Karpas-422 (cell line): ENCODE measurements around the gene BRD1. TPM values are rescaled to one million over a fixed set of nuclear protein-coding genes. Genes with fewer than 3 reads are reported as not detected.
"Not testable (repeated sequence)": the region's sequence is repeated elsewhere in the genome, so short reads cannot be mapped to it uniquely, and the experiment has no call there.

Experiments
- DNase-seq: peaks from one replicate; pipeline ENCODE4 v3.0.0-alpha.2; 2015
- H2AFZ ChIP-seq: fragments of 200-600 bp; sonication (generic); 2 replicates; pipeline ENCODE4 v1.6.1; 2014; ENCODE audit warnings: antibody characterized with exemption, low read length, mixed read lengths
- H3K27ac ChIP-seq: fragments of 200-600 bp; sonication (generic); 2 replicates; pipeline ENCODE4 v1.5.1; 2014; ENCODE audit warnings: mild to moderate bottlenecking, low read length, moderate library complexity
- H3K27me3 ChIP-seq: fragments of 200-600 bp; sonication (generic); 2 replicates; pipeline ENCODE4 v1.6.1; 2014; ENCODE audit warnings: low read length, mixed read lengths
- H3K36me3 ChIP-seq: fragments of 200-600 bp; sonication (generic); 2 replicates; pipeline ENCODE4 v1.6.1; 2014; ENCODE audit warnings: low read length, mixed read lengths; ENCODE audit not compliant: insufficient read depth
- H3K4me1 ChIP-seq: fragments of 200-600 bp; sonication (generic); 2 replicates; pipeline ENCODE4 v1.6.1; 2014; ENCODE audit warnings: mild to moderate bottlenecking, low read length, mixed read lengths
- H3K4me2 ChIP-seq: fragments of 200-600 bp; sonication (generic); 2 replicates; pipeline ENCODE4 v1.6.1; 2014; ENCODE audit warnings: low read length, low read depth, mild to moderate bottlenecking; ENCODE audit not compliant: poor library complexity, severe bottlenecking
- H3K4me3 ChIP-seq: fragments of 200-600 bp; sonication (generic); 2 replicates; pipeline ENCODE4 v1.5.1; 2014; ENCODE audit warnings: mild to moderate bottlenecking, antibody characterized with exemption, low read length, mixed read lengths
- H3K79me2 ChIP-seq: fragments of 200-600 bp; sonication (generic); 2 replicates; pipeline ENCODE4 v1.6.1; 2014; ENCODE audit warnings: mild to moderate bottlenecking, low read length, mixed read lengths
- H3K9ac ChIP-seq: fragments of 200-600 bp; sonication (generic); 2 replicates; pipeline ENCODE4 v1.6.0; 2014; ENCODE audit warnings: low read length
- H3K9me2 ChIP-seq: fragments of 200-600 bp; sonication (generic), shearing (Covaris generic); replicated peaks from 2 replicates; pipeline ENCODE4 v1.6.0; 2014; ENCODE audit warnings: mild to moderate bottlenecking, low read length, moderate library complexity; ENCODE audit not compliant: insufficient read depth
- H3K9me3 ChIP-seq: fragments of 300-700, 200-600 bp; sonication (generic); 2 replicates; pipeline ENCODE4 v1.6.1; 2014; ENCODE audit warnings: low read length, mixed read lengths
- H4K20me1 ChIP-seq: fragments of 200-600 bp; sonication (generic); 2 replicates; pipeline ENCODE4 v1.6.1; 2014; ENCODE audit warnings: mild to moderate bottlenecking, antibody characterized with exemption, low read length, low read depth; ENCODE audit not compliant: insufficient read depth
- total RNA-seq: library from RNA; depleted of rRNA; stranded (reverse); fragments of >200 nt; shearing (Covaris generic); gene quantifications from 2 replicates; pipeline ENCODE4 v1.2.3, GENCODE V29; 2014; ENCODE audit warnings: low replicate concordance

Gene BRD1
- total RNA-seq, 1 experiment from 2014 or later = 16.0 TPM

DNA sequence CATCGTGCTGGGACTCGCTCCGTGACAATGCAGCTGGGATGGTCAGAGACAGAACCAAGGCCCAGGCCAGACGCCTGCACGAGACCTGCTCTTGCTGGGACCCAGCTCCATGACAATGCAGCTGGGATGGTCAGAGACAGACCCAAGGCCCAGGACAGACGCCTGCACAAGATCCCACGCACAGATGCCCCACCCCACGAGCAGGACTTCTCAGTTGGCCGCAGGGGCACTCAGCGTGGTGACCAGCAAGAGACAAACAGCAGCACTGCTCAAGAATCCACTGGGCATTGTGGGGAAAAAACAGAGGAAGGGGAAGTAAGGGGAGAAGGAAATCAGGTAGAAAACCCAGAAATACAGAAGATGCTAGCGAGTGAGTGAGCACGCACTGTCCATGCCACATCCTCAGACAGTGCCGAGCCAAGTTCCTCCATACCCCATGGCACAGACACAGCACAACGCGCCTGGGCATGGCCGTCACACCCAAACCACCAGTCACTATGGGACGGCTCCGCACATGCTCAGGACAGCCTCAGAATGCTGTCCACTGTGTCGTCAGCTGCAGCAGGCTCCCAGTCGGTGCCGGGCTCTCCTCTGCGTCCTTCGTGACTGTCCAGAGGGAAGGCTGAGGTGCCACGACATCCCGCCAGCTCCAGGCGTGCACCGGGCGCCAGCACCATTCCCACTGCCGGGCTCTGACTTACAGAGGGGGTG is 44.5 kb downstream of the BRD1 start:
- H3K9me2 ChIP-seq = no peaks in the 10 kb centered on the region
- peaks cover 4% of the 10 kb centered on the region; the same call in 1 of the 2 replicates for H3K36me3 ChIP-seq
- H3K4me1 ChIP-seq = no peaks in the 10 kb centered on the region
- peaks cover 37% of the 10 kb centered on the region for H3K79me2 ChIP-seq
- H3K27me3 ChIP-seq = no peaks in the 10 kb centered on the region
- no peak overlapping the region for H3K4me3 ChIP-seq
- H3K4me2 ChIP-seq = no peak overlapping the region
- H3K27ac ChIP-seq = no peak overlapping the region
- DNase-seq = no peak
- H3K9me3 ChIP-seq = no peaks in the 10 kb centered on the region
- peaks cover 25% of the 10 kb centered on the region; the same call in 1 of the 2 replicates for H4K20me1 ChIP-seq
- H2AFZ ChIP-seq = no peak overlapping the region
- no peak overlapping the region for H3K9ac ChIP-seq

DNA sequence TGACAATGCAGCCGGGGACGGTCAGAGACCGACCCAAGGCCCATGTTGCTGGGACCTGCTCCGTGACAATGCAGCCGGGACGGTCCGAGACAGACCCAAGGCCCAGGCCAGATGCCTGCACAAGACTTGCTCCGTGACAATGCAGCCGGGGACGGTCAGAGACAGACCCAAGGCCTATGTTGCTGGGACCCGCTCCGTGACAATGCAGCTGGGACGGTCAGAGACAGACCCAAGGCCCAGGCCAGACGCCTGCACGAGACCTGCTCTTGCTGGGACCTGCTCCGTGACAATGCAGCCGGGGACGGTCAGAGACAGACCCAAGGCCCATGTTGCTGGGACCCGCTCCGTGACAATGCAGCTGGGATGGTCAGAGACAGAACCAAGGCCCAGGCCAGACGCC is 45.8 kb downstream of the BRD1 start:
- not testable (repeated sequence) for DNase-seq, H3K9me2 ChIP-seq, H3K27me3 ChIP-seq, H3K9me3 ChIP-seq, H3K4me1 ChIP-seq, H3K27ac ChIP-seq, H3K36me3 ChIP-seq, H3K4me3 ChIP-seq, H3K9ac ChIP-seq, H2AFZ ChIP-seq, H3K4me2 ChIP-seq
- H3K79me2 ChIP-seq = peaks cover 31% of the 10 kb centered on the region
- peaks cover 25% of the 10 kb centered on the region; the same call in 1 of the 2 replicates for H4K20me1 ChIP-seq

DNA sequence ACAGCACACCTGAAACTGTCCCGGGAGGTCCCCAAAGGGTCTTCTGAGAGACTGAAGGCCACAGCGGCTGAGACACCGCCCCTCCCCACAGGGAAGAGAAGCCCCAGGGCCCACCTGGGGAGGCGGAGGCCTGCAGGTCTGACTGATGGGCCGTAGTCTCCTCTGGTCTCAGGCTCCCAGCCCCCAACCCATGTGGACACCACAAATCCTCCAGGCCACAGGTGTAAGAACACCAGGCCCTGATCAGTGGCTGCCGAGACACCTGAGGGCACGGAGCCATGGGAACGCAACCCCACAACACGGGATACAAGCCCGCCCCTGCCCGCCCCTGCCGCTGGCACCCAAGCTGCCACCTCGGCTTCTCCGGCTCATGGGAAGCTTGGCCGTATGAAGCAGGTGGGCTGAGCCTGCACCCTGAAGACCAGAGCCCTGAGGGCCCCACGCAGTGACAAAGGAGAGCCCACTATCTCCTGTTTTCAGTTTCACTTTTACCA is 46.3 kb downstream of the BRD1 start:
- Histone ChIP-seq H3K79me2 (peaks cover 28% of the 10 kb centered on the region), H3K9me2 (no peaks in the 10 kb centered on the region), H3K4me1 (no peaks in the 10 kb centered on the region), H4K20me1 (peaks cover 24% of the 10 kb centered on the region; the same call in 1 of the 2 replicates), H3K9ac (no peak overlapping the region), H3K27me3 (no peaks in the 10 kb centered on the region), H2AFZ (no peak overlapping the region), H3K4me3 (no peak overlapping the region), H3K4me2 (no peak overlapping the region), H3K36me3 (peaks cover 2% of the 10 kb centered on the region; the same call in 1 of the 2 replicates), H3K27ac (no peak overlapping the region), H3K9me3 (no peaks in the 10 kb centered on the region)
- no peak for DNase-seq

DNA sequence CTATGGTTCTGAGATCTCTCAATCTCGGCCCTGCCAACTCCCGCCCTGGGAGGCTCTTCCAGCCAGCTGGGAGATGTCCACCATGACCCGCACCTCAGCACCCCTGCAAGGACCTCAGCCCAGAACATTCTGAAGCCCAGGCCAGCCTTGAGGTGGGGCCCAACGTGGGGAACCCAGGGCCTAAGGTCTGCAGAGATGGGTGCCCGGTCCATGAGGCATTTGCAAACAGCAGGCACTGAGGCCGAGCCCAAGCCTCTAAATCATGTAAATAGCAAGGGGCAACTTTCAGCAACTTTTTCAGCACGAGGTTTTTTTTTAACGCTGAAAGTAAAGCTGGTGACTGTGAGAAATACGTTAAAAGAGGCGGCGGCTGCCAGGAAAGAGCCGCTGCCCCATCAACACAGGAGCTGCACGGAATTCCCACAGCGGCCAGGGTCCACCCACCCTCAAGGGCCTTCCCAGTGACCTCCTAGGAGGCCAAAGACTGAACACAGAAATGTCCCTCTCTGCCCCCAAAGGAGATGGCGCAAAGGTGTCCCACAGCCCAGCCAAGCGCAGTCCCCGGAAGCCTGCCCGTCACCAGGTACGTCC is 46.9 kb downstream of the BRD1 start:
- H3K4me3 ChIP-seq = no peak overlapping the region
- peaks cover 24% of the 10 kb centered on the region for H3K79me2 ChIP-seq
- H2AFZ ChIP-seq = no peak overlapping the region
- H3K9me2 ChIP-seq = no peaks in the 10 kb centered on the region
- no peak overlapping the region for H3K9ac ChIP-seq
- H3K4me2 ChIP-seq = no peak overlapping the region
- H3K27me3 ChIP-seq = no peaks in the 10 kb centered on the region
- DNase-seq = no peak
- H3K36me3 ChIP-seq = peaks cover 2% of the 10 kb centered on the region; the same call in 1 of the 2 replicates
- H4K20me1 ChIP-seq = peaks cover 23% of the 10 kb centered on the region; the same call in 1 of the 2 replicates
- H3K27ac ChIP-seq = no peak overlapping the region
- no peaks in the 10 kb centered on the region for H3K4me1 ChIP-seq
- no peaks in the 10 kb centered on the region for H3K9me3 ChIP-seq

DNA sequence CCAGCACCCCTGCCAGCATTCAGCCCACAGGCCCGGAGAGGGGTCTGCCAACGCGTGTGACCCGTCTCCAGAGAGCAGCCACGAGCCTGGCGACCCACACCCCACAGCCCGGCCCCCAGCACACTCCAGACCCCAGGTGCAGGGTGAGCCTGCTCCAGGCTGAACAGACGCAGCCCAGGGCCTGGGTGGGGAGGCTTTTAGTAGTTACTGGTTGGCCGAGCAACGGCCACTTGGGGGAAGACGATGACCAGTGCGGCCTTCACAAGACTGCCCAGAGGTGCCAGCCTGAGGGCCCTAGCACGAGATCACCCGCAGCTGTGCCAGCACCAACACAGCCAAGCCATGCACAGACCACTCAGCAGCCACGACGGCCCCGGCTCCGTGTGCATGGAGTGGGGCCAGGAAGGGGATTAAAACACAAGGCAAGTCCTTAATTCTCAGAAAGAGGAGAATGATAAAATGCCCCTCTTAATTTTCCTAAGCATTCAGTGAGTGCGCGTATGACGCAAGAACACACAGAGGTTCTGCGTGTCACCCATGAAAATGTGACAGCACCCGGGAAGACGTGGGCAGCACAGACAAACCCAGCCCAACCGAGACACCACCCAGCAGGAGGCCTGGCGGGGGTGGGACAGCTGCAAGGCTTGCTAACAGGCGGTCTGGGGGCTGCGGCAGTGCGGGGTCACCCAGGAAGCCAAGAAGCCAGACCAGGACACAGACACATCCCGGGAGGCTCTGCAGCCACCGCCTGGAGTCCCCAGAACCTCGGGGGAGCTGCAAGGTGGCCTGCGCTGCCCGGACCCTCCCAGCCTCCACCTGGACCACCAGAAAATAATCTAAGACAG is 47.6 kb downstream of the BRD1 start:
- no peak for DNase-seq
- Histone ChIP-seq H3K27me3 (no peaks in the 10 kb centered on the region), H4K20me1 (peaks cover 17% of the 10 kb centered on the region; the same call in 1 of the 2 replicates), H3K4me1 (no peaks in the 10 kb centered on the region), H2AFZ (no peak overlapping the region), H3K4me2 (no peak overlapping the region), H3K9me2 (no peaks in the 10 kb centered on the region), H3K79me2 (peaks cover 18% of the 10 kb centered on the region), H3K4me3 (no peak overlapping the region), H3K36me3 (peaks cover 2% of the 10 kb centered on the region; the same call in 1 of the 2 replicates), H3K9me3 (no peaks in the 10 kb centered on the region), H3K27ac (no peak overlapping the region), H3K9ac (no peak overlapping the region)

DNA sequence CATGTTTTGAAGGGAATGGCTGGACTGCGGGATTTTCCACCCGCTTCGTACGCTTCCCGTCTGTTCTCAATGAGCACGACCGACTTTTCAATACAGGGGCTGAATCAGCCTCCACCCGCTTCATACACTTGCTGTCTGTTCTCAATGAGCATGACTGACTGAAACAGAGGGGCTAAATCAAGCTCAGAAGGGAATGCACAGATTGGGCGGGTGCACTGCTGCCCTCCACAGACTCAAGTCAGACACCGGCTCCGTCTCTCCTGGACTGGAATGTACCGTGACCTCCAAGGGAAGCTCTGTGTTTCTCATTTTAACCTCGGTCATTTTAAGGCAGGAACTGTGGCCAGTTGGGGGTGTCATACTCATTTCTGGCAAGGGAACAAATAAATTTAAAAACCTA is 48.5 kb downstream of the BRD1 start:
- peaks cover 17% of the 10 kb centered on the region; the same call in 1 of the 2 replicates for H4K20me1 ChIP-seq
- H3K4me2 ChIP-seq = no peak overlapping the region

DNA sequence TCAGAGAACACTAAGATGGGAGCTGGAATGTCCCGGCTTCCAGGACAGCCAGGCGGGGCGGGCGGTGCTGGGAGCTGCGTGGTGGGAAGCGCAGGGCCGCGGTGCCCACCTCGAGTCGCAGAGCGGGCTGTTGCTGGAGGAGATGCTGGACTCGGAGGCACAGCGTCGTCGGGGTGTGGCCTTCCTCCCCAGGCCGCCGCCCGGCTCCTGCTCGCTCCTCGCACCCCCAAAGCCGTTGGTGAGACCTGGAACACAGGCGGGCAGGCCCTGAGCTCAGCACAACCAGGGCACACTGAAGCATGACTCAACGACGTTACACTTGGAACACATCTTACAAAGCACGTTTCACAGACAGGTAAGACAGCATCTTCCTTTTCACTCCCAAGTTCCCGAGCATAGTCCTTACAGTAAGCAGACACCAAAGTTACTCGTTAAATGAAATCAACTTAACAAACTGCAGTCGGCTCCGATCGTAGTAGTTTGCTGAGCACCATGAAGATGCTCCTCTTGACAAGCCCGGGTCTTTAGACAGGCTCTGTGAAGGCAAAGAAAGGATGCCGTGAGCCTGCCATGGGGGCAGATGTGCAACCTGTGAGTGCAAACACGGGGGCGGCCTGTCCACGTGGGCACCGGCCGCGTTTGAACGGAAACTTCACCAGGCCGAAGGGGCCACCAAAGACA is 50.0 kb downstream of the BRD1 start:
- Histone ChIP-seq H2AFZ (no peak overlapping the region), H3K27ac (no peak overlapping the region), H3K27me3 (no peaks in the 10 kb centered on the region), H3K4me1 (no peaks in the 10 kb centered on the region), H4K20me1 (peaks cover 19% of the 10 kb centered on the region; the same call in 1 of the 2 replicates), H3K4me2 (no peak overlapping the region), H3K36me3 (peaks cover 6% of the 10 kb centered on the region; the same call in 1 of the 2 replicates), H3K79me2 (0 out of 2 replicates have a peak, but pooled peaks cover 6% of the 10 kb centered on the region), H3K9me3 (no peaks in the 10 kb centered on the region), H3K9me2 (no peaks in the 10 kb centered on the region), H3K9ac (no peak overlapping the region), H3K4me3 (no peak overlapping the region)
- DNase-seq = no peak

More for the DNA sequence above, 48.5 kb downstream of the BRD1 start:
- peaks cover 2% of the 10 kb centered on the region; the same call in 1 of the 2 replicates for H3K36me3 ChIP-seq
- H3K79me2 ChIP-seq = peaks cover 9% of the 10 kb centered on the region
- no peak overlapping the region for H3K27ac ChIP-seq
- H3K4me3 ChIP-seq = no peak overlapping the region
- no peak overlapping the region for H3K9ac ChIP-seq
- H3K4me1 ChIP-seq = no peaks in the 10 kb centered on the region
- H2AFZ ChIP-seq = no peak overlapping the region
- no peak for DNase-seq
- H3K27me3 ChIP-seq = no peaks in the 10 kb centered on the region
- no peaks in the 10 kb centered on the region for H3K9me2 ChIP-seq
- no peaks in the 10 kb centered on the region for H3K9me3 ChIP-seq
